DOHH2 (cell line): ENCODE measurements around the gene KRT74.

Experiments used
- CTCF ChIP-seq: fragments of 200-600 bp; sonication (generic); IDR thresholded peaks from one replicate; pipeline ENCODE4 v1.5.1; 2014; ENCODE audit warnings: antibody characterized with exemption, mild to moderate bottlenecking, low read depth, low read length; ENCODE audit not compliant: poor library complexity, severe bottlenecking
- EZH2phosphoT487 ChIP-seq: fragments of 200-600 bp; sonication (generic); IDR thresholded peaks from 2 replicates; pipeline ENCODE4 v1.6.1; 2017; ENCODE audit warnings: borderline replicate concordance, mild to moderate bottlenecking, antibody characterized with exemption, low read length, moderate library complexity, mixed read lengths

GRCh38 chr12:52521568-52522266 is 51.9 kb downstream of the KRT74 start:
- TF ChIP-seq CTCF: no peak
- TF ChIP-seq EZH2phosphoT487: no peak
